Keratinocyte (primary cell): ENCODE results near the gene CXCL6. TPM values are rescaled to one million over a fixed set of nuclear protein-coding genes. Genes with fewer than 3 reads are reported as not detected.

Source experiments
- DNase-seq: peaks from one replicate; pipeline ENCODE4 v3.0.0-alpha.2; 2011; ENCODE audit warnings: low read depth, missing footprints, low spot score
- FAIRE-seq: peaks from 2 replicates; lab custom pipeline; 2011; peaks lifted over from hg19 to GRCh38; lab: Jason Lieb, UNC
- H2AFZ ChIP-seq: 2 replicates; pipeline ENCODE4 v1.6.0; 2012; ENCODE audit warnings: low read length, control low read depth, inconsistent platforms; ENCODE audit not compliant: control insufficient read depth
- H3K27ac ChIP-seq: 2 replicates; pipeline ENCODE4 v1.5.1; 2011; ENCODE audit warnings: low read length; ENCODE audit not compliant: control insufficient read depth, insufficient read depth
- H3K27me3 ChIP-seq: 3 replicates; pipeline ENCODE4 v1.6.0; 2011; ENCODE audit warnings: low read length; ENCODE audit not compliant: control insufficient read depth, insufficient read depth; ENCODE audit errors: extremely low read depth
- H3K36me3 ChIP-seq, 2 experiments: 2 replicates in 1 of 2; 3 replicates in 1 of 2; pipeline ENCODE4 v1.5.1; 2011; ENCODE audit warnings: low read length in 2 of 2, mild to moderate bottlenecking in 1 of 2; ENCODE audit not compliant: control insufficient read depth in 2 of 2, insufficient read depth in 2 of 2; ENCODE audit errors: extremely low read depth in 1 of 2
- H3K4me1 ChIP-seq: 3 replicates; pipeline ENCODE4 v1.5.1; 2011; ENCODE audit warnings: low read length; ENCODE audit not compliant: control insufficient read depth, insufficient read depth; ENCODE audit errors: extremely low read depth
- H3K4me2 ChIP-seq: 3 replicates; pipeline ENCODE4 v1.6.0; 2011; ENCODE audit warnings: low read depth, low read length; ENCODE audit not compliant: control insufficient read depth, insufficient read depth; ENCODE audit errors: extremely low read depth
- H3K4me3 ChIP-seq, 3 experiments: fragments of 200-600 bp in 1 of 3; sonication (generic) in 1 of 3; 2 replicates in 2 of 3; 3 replicates in 1 of 3; pipeline ENCODE4 v1.5.1; 2011 to 2016; ENCODE audit warnings: low read length in 3 of 3, mild to moderate bottlenecking in 3 of 3, control low read depth in 2 of 3, inconsistent platforms in 1 of 3, low read depth in 1 of 3, mixed read lengths in 1 of 3, mixed run types in 1 of 3, moderate library complexity in 1 of 3; ENCODE audit not compliant: control insufficient read depth in 2 of 3, insufficient read depth in 2 of 3; ENCODE audit errors: extremely low read depth in 1 of 3
- H3K79me2 ChIP-seq: 2 replicates; pipeline ENCODE4 v1.6.0; 2012; ENCODE audit warnings: low read length; ENCODE audit not compliant: control insufficient read depth, insufficient read depth
- H3K9ac ChIP-seq: 3 replicates; pipeline ENCODE4 v1.6.0; 2011; ENCODE audit warnings: low read length; ENCODE audit not compliant: control insufficient read depth, insufficient read depth; ENCODE audit errors: extremely low read depth
- H3K9me1 ChIP-seq: 3 replicates; pipeline ENCODE4 v1.6.0; 2011; ENCODE audit warnings: low read length; ENCODE audit not compliant: control insufficient read depth, insufficient read depth; ENCODE audit errors: extremely low read depth
- H3K9me3 ChIP-seq: 2 replicates; pipeline ENCODE4 v1.5.1; 2012; ENCODE audit warnings: low read depth, low read length; ENCODE audit not compliant: control insufficient read depth
- H4K20me1 ChIP-seq: 3 replicates; pipeline ENCODE4 v1.6.0; 2011; ENCODE audit warnings: low read length; ENCODE audit not compliant: control insufficient read depth, insufficient read depth; ENCODE audit errors: extremely low read depth
- EZH2 ChIP-seq: IDR thresholded peaks from one replicate; pipeline ENCODE4 v1.6.1; 2012; ENCODE audit warnings: inconsistent platforms, mild to moderate bottlenecking, low read length, moderate library complexity
- dilution Hi-C: fragments of 300-500 bp; cut with MboI; formaldehyde crosslinking; loops from one replicate; pipeline ENCODE4 v1.7.0; 2020; ENCODE audit warnings: low sequenced_read_pairs; ENCODE audit not compliant: extremely low pct_ligation_motif_present
- polyA plus RNA-seq, 5 experiments: library from polyadenylated mRNA; depleted of rRNA in 3 of 5; stranded (reverse) in 3 of 5; stranded (forward) in 1 of 5; unstranded in 1 of 5; fragments of >200 nt; gene quantifications; 1 replicate in 1 of 5; 2 replicates in 3 of 5; 3 replicates in 1 of 5; pipeline versions ENCODE4 v1.2.1 to v1.2.3, GENCODE V29; 2011 to 2012; ENCODE audit warnings: missing spikeins in 2 of 5, low read depth in 1 of 5, low replicate concordance in 1 of 5
- TF ChIP-seq, protein P1 (sequence below), 3 experiments: IDR thresholded peaks in 1 of 3; conservative IDR thresholded peaks in 1 of 3; optimal IDR thresholded peaks in 1 of 3; 2 replicates in 2 of 3; 3 replicates in 1 of 3; pipeline versions ENCODE3 to v1.5.1; 2011; ENCODE audit warnings: low read length in 3 of 3, mild to moderate bottlenecking in 3 of 3, moderate library complexity in 2 of 3, control low read depth in 1 of 3, inconsistent platforms in 1 of 3; ENCODE audit not compliant: insufficient read depth in 2 of 3; ENCODE audit errors: extremely low read depth in 1 of 3

CXCL6 gene
- polyA plus RNA-seq, 1 donor (not counting 4 experiments of a cell fraction or from before 2014, with no cell fraction given), result 0.08 TPM

DNA sequence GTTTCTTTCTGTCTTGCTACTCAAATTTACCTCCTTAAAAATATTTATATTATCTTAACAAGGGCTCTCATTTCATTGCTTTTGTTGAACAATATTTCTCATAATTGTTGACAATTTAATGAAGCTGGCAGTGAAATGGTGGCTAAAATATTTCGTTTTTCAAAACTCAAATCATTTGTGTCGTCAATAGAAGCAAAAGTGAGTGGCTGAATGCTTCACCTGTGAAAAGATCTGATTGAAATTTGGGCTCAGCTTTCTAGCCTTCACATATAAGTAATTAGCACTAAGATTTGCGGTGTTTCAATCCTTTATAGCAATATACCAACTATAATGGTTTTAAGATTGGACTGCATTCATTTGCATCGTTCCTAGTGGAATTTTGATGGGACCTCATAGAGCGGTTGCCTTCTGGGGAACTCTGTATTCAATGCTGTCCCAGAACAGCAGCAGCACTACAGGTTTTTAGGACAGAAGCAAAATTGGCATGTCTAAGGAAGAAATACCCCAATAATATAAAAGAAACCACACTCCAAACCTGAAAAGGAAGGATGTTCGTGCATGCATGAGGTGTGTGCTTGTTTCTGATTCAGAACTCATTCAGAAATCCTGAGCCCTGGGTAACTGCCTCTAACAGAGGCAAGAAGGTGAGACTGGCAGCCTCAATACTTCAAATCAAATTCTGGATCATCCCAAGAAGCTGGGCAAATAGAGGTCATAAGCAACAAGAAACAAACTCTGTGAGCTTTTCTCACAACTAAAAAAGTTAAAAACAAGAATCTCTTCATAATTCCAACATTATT is 35.2 kb downstream of the CXCL6 start:
- Histone ChIP-seq H3K9me3 (no peaks in the 10 kb centered on the region), H3K4me2 (peak overlapping the region; percentile 95), H3K9me1 (no peaks in the 10 kb centered on the region), H2AFZ (no peak overlapping the region), H3K27me3 (no peaks in the 10 kb centered on the region), H3K36me3 (peaks cover 0 to 2% of the 10 kb centered on the region in 2 experiments), H4K20me1 (no peaks in the 10 kb centered on the region), H3K79me2 (no peaks in the 10 kb centered on the region), H3K9ac (no peak overlapping the region), H3K27ac (no peak overlapping the region), H3K4me1 (peaks cover 24% of the 10 kb centered on the region), H3K4me3 (no peak overlapping the region)
- FAIRE-seq (no peak), DNase-seq (no peak)
- dilution Hi-C loops, result no loop called here
- TF ChIP-seq EZH2, result no peak
- TF ChIP-seq, protein P1, sequence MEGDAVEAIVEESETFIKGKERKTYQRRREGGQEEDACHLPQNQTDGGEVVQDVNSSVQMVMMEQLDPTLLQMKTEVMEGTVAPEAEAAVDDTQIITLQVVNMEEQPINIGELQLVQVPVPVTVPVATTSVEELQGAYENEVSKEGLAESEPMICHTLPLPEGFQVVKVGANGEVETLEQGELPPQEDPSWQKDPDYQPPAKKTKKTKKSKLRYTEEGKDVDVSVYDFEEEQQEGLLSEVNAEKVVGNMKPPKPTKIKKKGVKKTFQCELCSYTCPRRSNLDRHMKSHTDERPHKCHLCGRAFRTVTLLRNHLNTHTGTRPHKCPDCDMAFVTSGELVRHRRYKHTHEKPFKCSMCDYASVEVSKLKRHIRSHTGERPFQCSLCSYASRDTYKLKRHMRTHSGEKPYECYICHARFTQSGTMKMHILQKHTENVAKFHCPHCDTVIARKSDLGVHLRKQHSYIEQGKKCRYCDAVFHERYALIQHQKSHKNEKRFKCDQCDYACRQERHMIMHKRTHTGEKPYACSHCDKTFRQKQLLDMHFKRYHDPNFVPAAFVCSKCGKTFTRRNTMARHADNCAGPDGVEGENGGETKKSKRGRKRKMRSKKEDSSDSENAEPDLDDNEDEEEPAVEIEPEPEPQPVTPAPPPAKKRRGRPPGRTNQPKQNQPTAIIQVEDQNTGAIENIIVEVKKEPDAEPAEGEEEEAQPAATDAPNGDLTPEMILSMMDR (optimal IDR thresholded peaks at IDR 0.05 in 1 of 3, IDR thresholded peaks at IDR 0.05 in 1 of 3, conservative IDR thresholded peaks at IDR 0.05 in 1 of 3; ENCODE audit: extremely low read depth in 1 of 3, insufficient read depth in 2 of 3, low read length in 3 of 3), result no peak

DNA sequence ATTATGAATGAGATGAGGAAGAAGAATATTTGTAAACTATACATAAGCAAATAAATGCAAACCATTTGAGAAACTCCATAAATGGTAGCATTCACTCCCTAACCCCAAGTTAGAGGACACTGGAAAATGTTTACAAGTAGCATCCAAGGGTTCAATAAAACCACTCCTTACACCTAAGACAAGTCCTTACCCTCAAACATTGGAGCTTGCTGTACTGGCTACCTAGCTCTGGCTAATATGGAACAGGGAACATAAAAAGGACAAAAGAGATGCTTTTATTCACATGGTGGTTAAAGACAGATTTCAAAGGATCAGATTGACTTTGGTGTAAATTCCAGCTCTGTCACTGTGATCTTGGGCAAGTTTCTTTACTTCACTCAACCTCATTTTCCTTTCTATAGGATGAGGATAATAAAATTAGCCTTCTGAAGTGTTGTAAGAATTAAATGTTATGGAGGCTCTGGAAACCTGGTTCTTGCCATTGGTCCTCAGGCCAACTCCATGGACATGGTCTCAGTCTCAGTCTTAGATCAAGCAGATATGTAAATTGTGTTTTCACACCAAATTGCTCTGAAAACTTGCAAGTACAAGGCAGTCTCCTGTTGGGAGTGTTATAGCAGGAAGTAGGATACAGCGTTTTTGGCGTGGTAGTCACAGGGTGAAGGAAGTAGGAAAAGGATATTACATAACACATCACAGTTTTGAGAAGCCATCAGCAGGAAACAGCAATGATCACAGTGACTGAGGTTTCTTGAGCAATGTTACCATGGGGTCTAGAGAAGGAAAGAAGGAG is 36.0 kb downstream of the CXCL6 start:
- Histone ChIP-seq H3K79me2 (no peaks in the 10 kb centered on the region), H3K9me3 (no peaks in the 10 kb centered on the region), H3K36me3 (peaks cover 0 to 2% of the 10 kb centered on the region in 2 experiments), H3K9me1 (no peaks in the 10 kb centered on the region), H2AFZ (no peak overlapping the region), H4K20me1 (no peaks in the 10 kb centered on the region), H3K4me2 (no peak overlapping the region), H3K27ac (no peak overlapping the region), H3K9ac (no peak overlapping the region), H3K4me3 (no peak overlapping the region), H3K4me1 (peaks cover 21% of the 10 kb centered on the region), H3K27me3 (no peaks in the 10 kb centered on the region)
- DNase-seq (no peak), FAIRE-seq (no peak)
- dilution Hi-C loops, result no loop called here
- TF ChIP-seq EZH2, result no peak
- TF ChIP-seq, protein P1 (optimal IDR thresholded peaks at IDR 0.05 in 1 of 3, IDR thresholded peaks at IDR 0.05 in 1 of 3, conservative IDR thresholded peaks at IDR 0.05 in 1 of 3; ENCODE audit: extremely low read depth in 1 of 3, insufficient read depth in 2 of 3, low read length in 3 of 3), result no peak
